K562 (cell line): ENCODE results near the gene ST3GAL5. TPM values are rescaled to one million over a fixed set of nuclear protein-coding genes. Genes with fewer than 3 reads are reported as not detected.

ENCODE experiments used
- ARNT ChIP-seq, 2 experiments: fragments of 450-650 bp; IDR thresholded peaks; 2 replicates each; pipeline ENCODE4 v1.6.1; 2016; ENCODE audit warnings: mild to moderate bottlenecking in 1 of 2
- BCL6 ChIP-seq: fragments of 250-450 bp; sonication (Bioruptor Pico); IDR thresholded peaks from 2 replicates; pipeline ENCODE4 v1.4.0; 2020
- BMI1 ChIP-seq: fragments of 150-350 bp; IDR thresholded peaks from 2 replicates; pipeline ENCODE4 v1.6.1; 2014; ENCODE audit warnings: low read length
- DDX20 ChIP-seq: fragments of 450-650 bp; IDR thresholded peaks from 2 replicates; pipeline ENCODE4 v1.6.1; 2016; ENCODE audit warnings: missing genetic modification characterization, low read depth, mild to moderate bottlenecking, missing compliant biosample characterization, moderate library complexity
- DPF2 ChIP-seq: fragments of 450-650 bp; IDR thresholded peaks from 2 replicates; pipeline ENCODE4 v1.6.1; 2016
- EHMT2 ChIP-seq: fragments of 450-650 bp; IDR thresholded peaks from 2 replicates; pipeline ENCODE4 v1.6.1; 2018; ENCODE audit warnings: antibody characterized with exemption
- ETS2 ChIP-seq: IDR thresholded peaks from 2 replicates; pipeline ENCODE4 v1.6.1; 2016; ENCODE audit warnings: borderline replicate concordance, missing genetic modification characterization, mild to moderate bottlenecking, moderate library complexity, missing compliant biosample characterization; ENCODE audit not compliant: poor library complexity, severe bottlenecking
- GTF2E2 ChIP-seq: fragments of 200-800 bp; sonication (Bioruptor generic); IDR thresholded peaks from 2 replicates; pipeline ENCODE4 v1.6.1; 2016; ENCODE audit warnings: missing genetic modification characterization, missing compliant biosample characterization
- KAT7 ChIP-seq: sonication (generic); formaldehyde crosslinking; IDR thresholded peaks from 2 replicates; pipeline ENCODE4 v1.8.0; 2022; ENCODE audit warnings: missing genetic modification reagents, mild to moderate bottlenecking, borderline replicate concordance
- MYC ChIP-seq, 2 experiments: fragments of 250-450 bp in 1 of 2; sonication (Bioruptor Pico) in 1 of 2; IDR thresholded peaks; 2 replicates each; pipeline versions ENCODE4 v1.5.1 to v1.6.1; 2012 to 2021; ENCODE audit warnings: low read depth in 2 of 2, borderline replicate concordance in 1 of 2, improper control_type of control experiment in 1 of 2, low read length in 1 of 2, mild to moderate bottlenecking in 1 of 2, moderate library complexity in 1 of 2
- NFE2 ChIP-seq: IDR thresholded peaks from 2 replicates; pipeline ENCODE4 v1.6.1; 2014; ENCODE audit warnings: antibody characterized with exemption, low read depth
- PTRF ChIP-seq: fragments of 450-650 bp; IDR thresholded peaks from 2 replicates; pipeline ENCODE4 v1.6.1; 2016; ENCODE audit warnings: mild to moderate bottlenecking, missing genetic modification characterization, missing compliant biosample characterization
- RBBP5 ChIP-seq: fragments of 200-600 bp; sonication (generic); IDR thresholded peaks from 2 replicates; pipeline ENCODE4 v1.6.1; 2012; ENCODE audit warnings: borderline replicate concordance, mild to moderate bottlenecking, low read length, control low read depth, inconsistent platforms; ENCODE audit not compliant: insufficient read depth, poor library complexity, severe bottlenecking
- RBM14 ChIP-seq: fragments of 200-400 bp; formaldehyde crosslinking; IDR thresholded peaks from 2 replicates; pipeline ENCODE4 v1.6.1; 2018; ENCODE audit warnings: low read depth, mild to moderate bottlenecking, low read length, moderate library complexity, borderline replicate concordance; ENCODE audit not compliant: insufficient read depth
- SMC3 ChIP-seq: conservative IDR thresholded peaks from 2 replicates; pipeline ENCODE4 v1.6.1; 2011; ENCODE audit warnings: low read depth, low read length, improper control_type of control experiment; ENCODE audit not compliant: insufficient read depth
- TAF15 ChIP-seq: fragments of 200-400 bp; formaldehyde crosslinking; IDR thresholded peaks from 2 replicates; pipeline ENCODE4 v1.6.1; 2017; ENCODE audit warnings: mild to moderate bottlenecking, low read depth, low read length, moderate library complexity
- USF1 ChIP-seq: sonication (generic); formaldehyde crosslinking; IDR thresholded peaks from 2 replicates; pipeline ENCODE4 v1.9.0; 2022; ENCODE audit warnings: mild to moderate bottlenecking, missing genetic modification reagents
- ZBTB7A ChIP-seq: IDR thresholded peaks from 2 replicates; pipeline ENCODE4 v1.6.1; 2011; ENCODE audit warnings: low read depth, mild to moderate bottlenecking, low read length, moderate library complexity, borderline replicate concordance; ENCODE audit not compliant: control insufficient read depth
- ZNF282 ChIP-seq: sonication (generic); formaldehyde crosslinking; IDR thresholded peaks from 2 replicates; pipeline ENCODE4 v1.8.1; 2023; ENCODE audit warnings: missing genetic modification reagents
- ZNF316 ChIP-seq: fragments of 450-650 bp; IDR thresholded peaks from 2 replicates; pipeline ENCODE4 v1.6.1; 2016
- ZNF431 ChIP-seq: sonication (generic); formaldehyde crosslinking; IDR thresholded peaks from 2 replicates; pipeline ENCODE4 v1.8.0; 2022; ENCODE audit warnings: mild to moderate bottlenecking, missing genetic modification reagents
- polyA plus RNA-seq, 8 experiments: library from polyadenylated mRNA; depleted of rRNA in 4 of 8; stranded (reverse) in 5 of 8; unstranded in 3 of 8; fragments of >200 nt; fragmentation: Nextera tagmentation in 2 of 8; fragmentation: Illumina TruSeq in 1 of 8; extraction: Ambion mirVana in 2 of 8; extraction: Trizol in 1 of 8; gene quantifications; 2 replicates each; pipeline versions ENCODE4 v1.2.1 to v1.2.3, GENCODE V29; 2011 to 2014; ENCODE audit warnings: inconsistent platforms in 1 of 8, missing spikeins in 1 of 8
- total RNA-seq, 7 experiments: library from RNA; depleted of rRNA in 6 of 7; stranded (reverse); fragments of >200 nt in 6 of 7; fragmentation: Illumina TruSeq in 2 of 7; extraction: Trizol in 2 of 7; gene quantifications; 2 replicates each; pipeline versions ENCODE4 v1.2.1 to v1.2.3, GENCODE V29; 2011 to 2021; ENCODE audit warnings: low replicate concordance in 1 of 7
- TF ChIP-seq, protein P1 (sequence below): fragments of 450-650 bp; formaldehyde crosslinking; IDR thresholded peaks from 2 replicates; pipeline ENCODE4 v1.4.0; 2020; ENCODE audit warnings: mild to moderate bottlenecking, moderate library complexity
- TF ChIP-seq, protein P2 (sequence below): fragments of 450-650 bp; formaldehyde crosslinking; IDR thresholded peaks from 2 replicates; pipeline ENCODE4 v1.4.0; 2022; ENCODE audit warnings: missing genetic modification characterization

ST3GAL5 gene
- total and polyA plus RNA-seq, 9 of the 15 experiments (the other 6 are each of a cell fraction or from before 2014, with no cell fraction given), result 1.6 to 10.0 (median 4.2) TPM

GRCh38 chr2:85826990-85827878, 61.6 kb downstream of the ST3GAL5 start (continued):
- no peak for TF ChIP-seq NFE2
- TF ChIP-seq ETS2, result no peak
- TF ChIP-seq USF1 (CRISPR knock-in tag), result no peak
- no peak for TF ChIP-seq DDX20 (tag)
- TF ChIP-seq MYC (IDR thresholded peaks at IDR 0.05; ENCODE audit: low read depth, low read length), result no peak
- TF ChIP-seq MYC (CRISPR knock-in tag; IDR thresholded peaks at IDR 0.05; ENCODE audit: borderline replicate concordance, low read depth), result peak; percentile 12; the same call in 1 of the 2 replicates
- no peak for TF ChIP-seq BMI1
- TF ChIP-seq, protein P1, sequence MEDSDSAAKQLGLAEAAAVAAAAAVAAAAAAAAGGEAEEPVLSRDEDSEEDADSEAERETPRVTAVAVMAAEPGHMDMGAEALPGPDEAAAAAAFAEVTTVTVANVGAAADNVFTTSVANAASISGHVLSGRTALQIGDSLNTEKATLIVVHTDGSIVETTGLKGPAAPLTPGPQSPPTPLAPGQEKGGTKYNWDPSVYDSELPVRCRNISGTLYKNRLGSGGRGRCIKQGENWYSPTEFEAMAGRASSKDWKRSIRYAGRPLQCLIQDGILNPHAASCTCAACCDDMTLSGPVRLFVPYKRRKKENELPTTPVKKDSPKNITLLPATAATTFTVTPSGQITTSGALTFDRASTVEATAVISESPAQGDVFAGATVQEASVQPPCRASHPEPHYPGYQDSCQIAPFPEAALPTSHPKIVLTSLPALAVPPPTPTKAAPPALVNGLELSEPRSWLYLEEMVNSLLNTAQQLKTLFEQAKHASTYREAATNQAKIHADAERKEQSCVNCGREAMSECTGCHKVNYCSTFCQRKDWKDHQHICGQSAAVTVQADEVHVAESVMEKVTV (CRISPR knock-in tag), result peak; percentile 88
- no peak for TF ChIP-seq ZNF316
- TF ChIP-seq BCL6 (CRISPR knock-in tag), result no peak
- TF ChIP-seq DPF2, result no peak
- no peak for TF ChIP-seq ZNF431 (CRISPR knock-in tag)
- TF ChIP-seq RBM14, result no peak
- no peak for TF ChIP-seq RBBP5
- no peak for TF ChIP-seq ARNT (IDR thresholded peaks at IDR 0.05)
- TF ChIP-seq TAF15, result no peak
- no peak for TF ChIP-seq ZNF282 (CRISPR knock-in tag)
- peak; percentile 98 for TF ChIP-seq SMC3
- no peak for TF ChIP-seq ZBTB7A
- TF ChIP-seq, protein P2, sequence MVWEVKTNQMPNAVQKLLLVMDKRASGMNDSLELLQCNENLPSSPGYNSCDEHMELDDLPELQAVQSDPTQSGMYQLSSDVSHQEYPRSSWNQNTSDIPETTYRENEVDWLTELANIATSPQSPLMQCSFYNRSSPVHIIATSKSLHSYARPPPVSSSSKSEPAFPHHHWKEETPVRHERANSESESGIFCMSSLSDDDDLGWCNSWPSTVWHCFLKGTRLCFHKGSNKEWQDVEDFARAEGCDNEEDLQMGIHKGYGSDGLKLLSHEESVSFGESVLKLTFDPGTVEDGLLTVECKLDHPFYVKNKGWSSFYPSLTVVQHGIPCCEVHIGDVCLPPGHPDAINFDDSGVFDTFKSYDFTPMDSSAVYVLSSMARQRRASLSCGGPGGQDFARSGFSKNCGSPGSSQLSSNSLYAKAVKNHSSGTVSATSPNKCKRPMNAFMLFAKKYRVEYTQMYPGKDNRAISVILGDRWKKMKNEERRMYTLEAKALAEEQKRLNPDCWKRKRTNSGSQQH (CRISPR knock-in tag), result no peak
- no peak for TF ChIP-seq KAT7 (CRISPR knock-in tag)
- no peak for TF ChIP-seq GTF2E2
- no peak for TF ChIP-seq EHMT2
- no peak for TF ChIP-seq PTRF (tag)
